ENCODE data around the gene HECTD4. TPM values are rescaled to one million over a fixed set of nuclear protein-coding genes. Genes with fewer than 3 reads are reported as not detected.

HECTD4 gene
- total RNA-seq, 1 donor: 29.0 TPM

DNA sequence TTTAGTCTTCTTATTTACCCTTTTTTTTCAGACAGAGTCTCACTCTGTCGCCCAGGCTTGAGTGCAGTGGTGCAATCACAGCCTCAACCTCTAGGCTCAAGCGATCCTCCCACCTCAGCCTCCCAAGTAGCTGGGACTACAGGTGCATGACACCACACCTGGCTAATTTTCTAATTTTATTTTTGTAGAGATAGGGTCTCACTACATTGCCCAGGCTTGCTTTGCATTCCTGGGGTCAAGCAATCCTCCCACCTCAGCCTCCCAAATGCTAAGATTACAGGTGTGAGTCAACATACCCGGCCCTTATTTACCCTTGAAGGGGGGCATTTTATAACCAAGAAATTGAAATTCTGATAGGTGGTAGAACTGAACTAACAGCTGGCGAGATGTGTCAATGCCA, 21.0 kb downstream of the HECTD4 start:
- H3K4me1 ChIP-seq (ENCODE audit: insufficient read depth, low read length): no peaks in the 10 kb centered on the region
- H3K9me3 ChIP-seq (ENCODE audit: low read depth, low read length): no peaks in the 10 kb centered on the region
- H3K27me3 ChIP-seq (ENCODE audit: insufficient read depth, low read length): no peaks in the 10 kb centered on the region
- TF ChIP-seq CTCF (IDR thresholded peaks at IDR 0.05; ENCODE audit: extremely low read depth, low read depth, low read length): no peak
- H3K79me2 ChIP-seq (ENCODE audit: insufficient read depth, low read length): peaks cover 63% of the 10 kb centered on the region
- H3K4me2 ChIP-seq (ENCODE audit: insufficient read depth, low read length): no peak overlapping the region
- DNase-seq (ENCODE audit: insufficient read length, low spot score, missing footprints): no peak
- H3K27ac ChIP-seq (ENCODE audit: low read depth, low read length): no peak overlapping the region
- H3K4me3 ChIP-seq (ENCODE audit: insufficient read depth, low read length): no peak overlapping the region
- no peak overlapping the region for H2AFZ ChIP-seq (ENCODE audit: low read length)
- H4K20me1 ChIP-seq (ENCODE audit: insufficient read depth, low read length): peaks cover 16% of the 10 kb centered on the region
- no peaks in the 10 kb centered on the region for H3K36me3 ChIP-seq (ENCODE audit: insufficient read depth, low read length)

- H3K27ac ChIP-seq (ENCODE audit: low read depth, low read length): no peak overlapping the region
- no peaks in the 10 kb centered on the region for H3K4me1 ChIP-seq (ENCODE audit: insufficient read depth, low read length)
- H3K9me3 ChIP-seq (ENCODE audit: low read depth, low read length): no peaks in the 10 kb centered on the region
- DNase-seq (ENCODE audit: insufficient read length, low spot score, missing footprints): no peak
- H4K20me1 ChIP-seq (ENCODE audit: insufficient read depth, low read length): peaks cover 19% of the 10 kb centered on the region
- peaks cover 57% of the 10 kb centered on the region for H3K79me2 ChIP-seq (ENCODE audit: insufficient read depth, low read length)
- H3K4me2 ChIP-seq (ENCODE audit: insufficient read depth, low read length): no peak overlapping the region
- H3K36me3 ChIP-seq (ENCODE audit: insufficient read depth, low read length): no peaks in the 10 kb centered on the region
- no peak for TF ChIP-seq CTCF (IDR thresholded peaks at IDR 0.05; ENCODE audit: extremely low read depth, low read depth, low read length)
- H2AFZ ChIP-seq (ENCODE audit: low read length): no peak overlapping the region
- no peaks in the 10 kb centered on the region for H3K27me3 ChIP-seq (ENCODE audit: insufficient read depth, low read length)
- H3K4me3 ChIP-seq (ENCODE audit: insufficient read depth, low read length): no peak overlapping the region
Observed at GRCh38 chr12:112359290-112359689, 22.9 kb downstream of the HECTD4 start.

DNA sequence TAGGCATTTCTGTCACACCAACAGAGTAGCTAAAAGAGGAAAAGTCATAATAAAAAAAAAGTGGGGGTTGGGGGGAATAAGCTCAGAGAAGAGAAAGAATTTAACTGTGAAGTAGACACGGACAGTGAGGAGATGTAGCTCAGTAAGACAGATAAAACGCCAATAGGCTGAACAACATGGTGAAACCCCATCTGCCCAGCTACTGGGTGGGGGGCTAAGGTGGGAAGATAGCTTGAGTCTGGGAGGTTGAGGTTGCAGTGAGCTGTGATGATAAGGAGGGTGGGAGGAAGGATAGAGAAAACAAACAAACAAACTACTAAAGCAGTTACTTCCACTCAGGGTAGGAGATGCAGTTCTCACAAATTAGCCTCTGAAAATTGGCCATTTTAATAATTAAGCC, 25.0 kb downstream of the HECTD4 start:
- Histone ChIP-seq H3K36me3 (ENCODE audit: insufficient read depth, low read length) (no peaks in the 10 kb centered on the region), H3K79me2 (ENCODE audit: insufficient read depth, low read length) (peaks cover 56% of the 10 kb centered on the region), H3K9me3 (ENCODE audit: low read depth, low read length) (no peaks in the 10 kb centered on the region), H3K27me3 (ENCODE audit: insufficient read depth, low read length) (no peaks in the 10 kb centered on the region), H3K4me2 (ENCODE audit: insufficient read depth, low read length) (no peak overlapping the region), H3K4me3 (ENCODE audit: insufficient read depth, low read length) (no peak overlapping the region), H2AFZ (ENCODE audit: low read length) (no peak overlapping the region), H3K27ac (ENCODE audit: low read depth, low read length) (no peak overlapping the region), H4K20me1 (ENCODE audit: insufficient read depth, low read length) (peaks cover 32% of the 10 kb centered on the region), H3K4me1 (ENCODE audit: insufficient read depth, low read length) (no peaks in the 10 kb centered on the region)
- DNase-seq (ENCODE audit: insufficient read length, low spot score, missing footprints): no peak
- TF ChIP-seq CTCF (IDR thresholded peaks at IDR 0.05; ENCODE audit: extremely low read depth, low read depth, low read length): no peak

- Histone ChIP-seq H2AFZ (ENCODE audit: low read length) (no peak overlapping the region), H3K27ac (ENCODE audit: low read depth, low read length) (no peak overlapping the region), H3K27me3 (ENCODE audit: insufficient read depth, low read length) (no peaks in the 10 kb centered on the region), H3K36me3 (ENCODE audit: insufficient read depth, low read length) (no peaks in the 10 kb centered on the region), H3K79me2 (ENCODE audit: insufficient read depth, low read length) (peaks cover 51% of the 10 kb centered on the region), H3K9me3 (ENCODE audit: low read depth, low read length) (no peaks in the 10 kb centered on the region), H4K20me1 (ENCODE audit: insufficient read depth, low read length) (peaks cover 34% of the 10 kb centered on the region), H3K4me2 (ENCODE audit: insufficient read depth, low read length) (no peak overlapping the region), H3K4me1 (ENCODE audit: insufficient read depth, low read length) (peaks cover 12% of the 10 kb centered on the region), H3K4me3 (ENCODE audit: insufficient read depth, low read length) (no peak overlapping the region)
- DNase-seq (ENCODE audit: insufficient read length, low spot score, missing footprints): no peak
- no peak for TF ChIP-seq CTCF (IDR thresholded peaks at IDR 0.05; ENCODE audit: extremely low read depth, low read depth, low read length)
Observed at GRCh38 chr12:112354399-112354798, 27.8 kb downstream of the HECTD4 start.
